GM21723 (cell line): ENCODE data around the gene SYT8.

Experiments
- ATAC-seq: cut with Tn5 transposase; IDR thresholded peaks from one replicate; pipeline ENCODE4 v1.9.1; 2021; ENCODE audit warnings: mild to moderate bottlenecking, moderate library complexity; ENCODE audit not compliant: unreplicated experiment

The SYT8 gene

DNA sequence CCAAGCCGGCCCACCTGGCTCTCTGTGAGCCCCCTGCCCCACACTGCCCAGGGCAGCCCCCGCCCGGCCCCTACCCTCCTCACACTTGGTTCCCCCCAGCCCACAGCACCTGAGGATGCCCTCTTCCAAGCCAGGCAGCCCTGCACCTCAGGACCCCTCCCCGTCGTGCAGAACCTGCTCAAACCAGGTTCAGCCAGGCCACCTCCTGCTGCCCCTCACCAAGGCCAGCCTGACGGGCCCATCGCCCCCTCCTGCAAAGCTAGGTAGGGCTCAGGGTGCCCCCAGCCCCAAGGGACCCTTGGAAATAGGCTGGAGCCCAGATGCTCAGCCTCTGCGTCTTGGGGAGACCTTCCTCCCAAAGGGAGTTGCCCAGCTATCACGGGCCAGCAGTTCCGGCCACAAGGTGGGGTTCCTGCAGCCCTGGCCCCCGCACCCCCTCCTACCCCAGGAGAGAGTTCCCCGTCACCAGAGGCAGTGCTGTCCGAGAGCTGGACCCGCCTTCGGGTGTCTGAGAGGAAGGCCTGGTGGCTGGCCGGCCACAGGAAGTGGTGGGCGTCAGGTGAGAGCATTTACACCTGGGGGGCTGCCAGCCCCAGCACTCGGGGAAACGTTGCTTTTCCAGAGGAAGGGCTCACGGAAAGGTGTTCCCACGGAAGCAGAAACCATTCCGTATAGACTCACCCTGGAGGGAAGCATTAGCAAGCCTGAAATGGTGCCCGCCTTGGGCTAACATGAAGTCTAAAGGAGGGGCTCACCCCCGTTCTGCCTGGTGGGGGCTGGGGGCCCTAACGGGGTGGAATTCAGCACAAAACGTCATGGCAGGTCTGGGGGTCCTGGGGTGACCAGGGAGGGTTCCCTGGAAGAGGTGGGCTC, 3.2 kb upstream of the SYT8 start:
- ATAC-seq = no peak

DNA sequence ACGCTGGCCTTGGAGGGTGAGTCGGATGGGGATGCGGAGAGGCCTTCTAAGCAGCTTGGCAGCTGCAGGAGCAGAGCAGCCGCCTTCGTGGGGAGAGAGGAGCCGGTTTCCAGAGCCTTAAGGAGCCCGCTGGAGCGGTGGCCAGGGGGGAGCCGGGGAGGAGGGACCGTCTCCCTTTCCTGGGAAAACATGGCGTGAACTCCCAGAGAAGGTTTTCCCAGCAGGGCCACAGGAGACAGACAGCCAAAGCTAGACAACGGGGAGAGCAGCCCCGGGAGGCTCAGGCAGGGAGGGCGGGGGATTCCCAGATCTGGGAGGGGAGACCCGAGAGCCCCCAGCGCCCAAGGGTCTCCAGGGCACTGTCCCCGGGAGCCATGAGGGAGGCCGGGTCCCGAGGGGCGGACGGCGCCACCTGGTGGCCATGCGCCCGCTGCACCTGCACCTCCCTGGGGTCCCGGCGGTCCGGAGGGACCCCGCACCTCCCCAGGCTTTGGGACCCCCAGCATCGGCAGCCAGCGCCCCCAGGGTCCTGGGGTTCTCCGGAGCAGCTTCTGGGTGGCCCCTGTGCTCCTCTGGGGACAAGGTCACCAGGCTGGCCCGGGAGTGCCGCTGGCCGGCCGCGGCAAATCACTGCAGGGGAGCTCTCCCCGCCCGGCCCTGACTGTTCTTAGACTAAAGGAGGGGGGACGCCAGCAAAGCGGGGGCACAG, 2.4 kb upstream of the SYT8 start:
- ATAC-seq = no peak

DNA sequence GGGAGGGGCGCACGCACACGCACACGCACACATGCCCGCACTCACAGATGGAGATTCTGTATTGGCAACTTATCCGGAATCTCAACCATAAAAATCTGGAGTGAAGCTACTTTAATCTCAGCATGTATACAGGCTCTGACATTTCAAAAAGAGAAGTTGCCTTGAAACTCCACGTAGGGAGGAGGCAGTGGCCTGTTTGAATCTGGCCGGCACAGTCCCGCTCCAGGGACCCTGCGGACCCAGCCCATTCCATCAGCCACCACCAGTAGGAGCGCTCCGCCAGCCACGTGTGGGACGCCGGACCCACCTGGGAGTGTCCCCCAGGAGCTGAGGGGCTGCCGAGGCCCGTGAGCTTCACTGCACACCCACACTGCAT, 1.9 kb upstream of the SYT8 start:
- ATAC-seq = no peak

DNA sequence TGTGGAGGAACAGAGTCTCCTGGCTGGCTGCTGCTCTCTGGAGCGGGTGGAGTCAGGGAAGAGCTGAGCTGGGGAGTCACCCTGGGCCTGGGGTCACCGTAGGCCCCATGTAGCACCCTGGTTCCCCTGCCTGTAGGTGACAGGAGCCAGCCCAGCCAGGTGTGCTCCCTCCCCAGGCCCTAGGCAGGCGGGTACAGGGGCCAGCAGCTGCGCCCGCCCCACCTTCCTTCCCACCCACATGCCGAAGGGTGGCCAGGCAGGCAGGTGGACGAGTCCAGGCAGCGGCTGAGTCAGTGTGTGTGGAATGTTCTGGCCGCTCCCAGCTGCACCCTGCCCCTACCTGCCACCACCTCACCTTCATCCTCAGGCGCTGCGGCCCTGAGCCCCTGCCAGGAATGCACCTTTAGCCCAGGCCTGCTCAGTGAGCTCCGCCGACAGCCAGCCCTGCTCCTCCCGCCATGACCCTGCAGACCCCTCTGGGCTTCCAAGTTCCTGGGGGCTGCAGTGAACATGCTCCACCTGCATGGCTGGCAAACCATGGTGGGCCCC, 654 bp upstream of the SYT8 start:
- ATAC-seq = no peak

DNA sequence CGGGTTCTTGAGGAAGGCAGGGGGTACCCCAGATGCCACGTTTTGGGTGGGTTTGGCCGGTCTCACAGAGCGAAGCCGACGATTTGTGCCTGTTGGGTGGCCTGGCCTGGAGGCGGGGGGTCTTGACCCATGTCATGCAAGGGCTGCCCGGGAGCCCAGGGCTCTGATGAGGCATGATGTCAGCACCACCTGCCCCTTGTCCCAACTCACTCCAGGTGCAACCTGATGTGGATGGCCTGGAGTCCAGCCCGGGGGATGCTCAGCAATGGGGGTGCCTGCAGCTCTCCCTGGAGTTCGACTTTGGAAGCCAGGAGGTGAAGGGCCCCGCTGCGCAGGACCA, 851 bp downstream of the SYT8 start:
- ATAC-seq = no peak

DNA sequence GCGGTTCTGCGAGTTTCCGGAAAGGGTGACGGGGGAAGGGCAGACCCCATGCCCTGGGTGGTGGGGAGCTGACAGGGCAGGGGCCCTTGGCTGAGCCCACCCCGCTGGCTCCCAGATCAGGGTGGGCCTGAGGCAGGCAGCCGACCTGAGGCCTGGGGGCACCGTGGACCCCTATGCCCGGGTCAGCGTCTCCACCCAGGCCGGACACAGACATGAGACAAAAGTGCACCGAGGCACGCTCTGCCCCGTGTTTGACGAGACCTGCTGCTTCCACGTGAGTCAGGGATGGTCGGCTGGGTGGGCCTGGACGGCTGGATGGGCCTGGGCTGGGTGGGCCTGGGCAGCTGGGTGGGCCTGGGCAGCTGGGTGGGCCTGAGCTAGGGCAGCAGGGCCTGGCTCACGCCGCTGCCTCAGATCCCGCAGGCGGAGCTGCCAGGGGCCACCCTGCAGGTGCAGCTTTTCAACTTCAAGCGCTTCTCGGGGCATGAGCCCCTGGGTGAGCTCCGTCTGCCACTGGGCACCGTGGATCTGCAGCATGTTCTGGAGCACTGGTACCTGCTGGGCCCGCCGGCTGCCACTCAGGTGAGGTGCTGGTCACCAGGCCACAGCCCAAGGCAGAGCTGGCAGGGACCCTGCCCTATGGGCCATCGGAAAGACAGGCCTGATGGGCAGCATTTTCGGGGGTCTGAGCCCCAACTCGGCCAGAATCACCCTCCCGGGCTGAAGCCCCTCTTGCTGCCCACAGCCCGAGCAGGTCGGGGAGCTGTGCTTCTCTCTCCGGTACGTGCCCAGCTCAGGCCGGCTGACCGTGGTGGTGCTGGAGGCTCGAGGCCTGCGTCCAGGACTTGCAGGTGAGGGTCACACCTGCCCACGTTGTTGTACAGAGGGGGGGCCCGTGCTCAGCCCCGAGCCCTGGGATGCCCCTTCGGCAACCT, 1.5 kb downstream of the SYT8 start:
- ATAC-seq = no peak

DNA sequence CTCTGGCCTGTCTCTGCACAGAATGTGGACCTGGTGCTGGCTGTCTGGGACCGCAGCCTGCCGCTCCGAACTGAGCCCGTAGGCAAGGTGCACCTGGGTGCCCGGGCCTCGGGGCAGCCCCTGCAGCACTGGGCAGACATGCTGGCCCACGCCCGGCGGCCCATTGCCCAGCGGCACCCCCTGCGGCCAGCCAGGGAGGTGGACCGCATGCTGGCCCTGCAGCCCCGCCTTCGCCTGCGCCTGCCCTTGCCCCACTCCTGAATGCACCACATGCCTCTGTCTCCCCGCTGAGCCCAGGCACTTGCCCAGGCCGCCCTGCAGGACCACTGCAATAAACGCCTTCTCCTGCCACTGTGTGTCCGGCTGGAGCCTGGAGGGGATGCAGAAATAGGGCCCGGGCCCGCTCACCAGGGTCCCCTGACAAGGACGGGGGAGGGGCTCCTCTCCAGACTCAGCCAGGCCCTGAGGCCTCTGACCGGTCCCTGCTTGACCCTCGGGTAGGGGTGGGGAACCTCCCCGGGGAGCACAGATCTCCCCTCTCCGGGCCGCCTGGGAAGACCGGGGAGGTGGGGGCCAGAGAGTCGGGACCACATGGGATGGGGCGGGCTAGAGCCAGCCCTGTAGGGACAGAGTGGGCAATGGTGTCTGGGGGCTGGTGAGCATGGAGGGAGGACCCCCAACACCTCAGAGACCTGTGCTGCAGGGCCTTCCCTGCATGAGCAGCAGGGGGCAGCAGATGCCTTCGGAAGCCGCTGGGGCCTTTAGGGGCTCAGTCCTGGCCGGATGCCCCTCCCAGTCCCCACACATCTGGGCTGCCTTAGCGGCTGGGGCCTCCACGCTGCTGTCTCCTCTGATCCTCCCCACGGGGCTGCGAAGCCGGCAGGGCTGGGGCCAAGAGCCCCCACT, 2.6 kb downstream of the SYT8 start:
- ATAC-seq = peak; percentile 61

DNA sequence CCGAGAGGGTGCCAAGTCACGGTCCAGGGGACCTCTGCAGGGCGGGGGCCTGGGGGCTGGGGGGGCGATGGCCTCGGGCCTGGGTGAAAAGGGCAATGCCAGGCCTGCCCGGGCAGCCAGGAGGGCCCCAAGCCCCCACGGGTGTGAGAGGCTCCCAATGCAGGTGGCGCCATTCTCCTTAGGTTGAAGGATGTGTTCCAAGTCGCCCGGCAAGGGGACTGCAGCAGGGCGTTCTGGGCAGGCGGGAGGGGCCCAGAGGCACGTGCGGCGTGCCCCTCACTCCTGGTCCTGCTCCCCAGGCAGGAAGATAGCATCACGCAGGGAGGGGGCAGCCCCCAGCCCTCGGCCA, 3.3 kb downstream of the SYT8 start:
- peak; percentile 5 for ATAC-seq

DNA sequence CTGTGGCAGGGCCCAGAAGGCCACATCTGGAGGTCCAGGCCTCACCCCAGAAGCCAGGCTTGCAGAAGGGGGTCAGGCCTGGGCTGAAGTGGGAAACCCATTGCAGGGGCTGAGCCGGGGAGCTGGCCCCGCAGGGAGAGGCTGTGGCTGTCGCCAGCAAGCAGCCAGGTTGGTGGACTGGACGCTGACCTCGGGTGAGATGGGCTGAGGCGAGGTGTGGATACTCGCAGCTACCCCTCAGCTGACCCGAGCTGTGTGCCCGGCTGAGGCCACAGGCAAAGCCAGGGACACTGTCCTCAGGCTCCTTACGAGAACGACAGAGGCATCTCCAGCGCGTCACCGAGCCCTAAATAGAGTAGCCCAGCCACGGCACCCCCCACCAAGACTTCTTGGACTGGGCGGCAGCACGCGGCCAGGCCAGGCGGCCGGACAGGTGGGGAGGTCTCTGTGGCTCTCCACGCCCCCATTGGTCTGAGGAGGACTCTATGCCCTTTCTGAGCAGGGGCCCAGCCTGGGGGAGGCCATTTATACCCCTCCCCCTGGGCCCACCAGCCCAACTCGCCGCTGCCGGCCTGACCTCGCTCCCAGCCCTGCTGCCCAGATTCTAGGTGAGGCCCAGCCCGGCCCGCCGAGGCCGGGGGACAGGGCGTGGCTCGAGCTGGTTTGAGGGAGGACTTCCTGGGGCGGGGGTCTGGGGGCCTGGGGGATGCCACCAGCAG, 3.8 kb downstream of the SYT8 start, which contains the start of gene TNNI2:
Gene TNNI2, plus strand, starts transcription at position 556 of the 719 bp plus-strand sequence. CDS start 716 bp downstream, outside the sequence.
- no peak for ATAC-seq

DNA sequence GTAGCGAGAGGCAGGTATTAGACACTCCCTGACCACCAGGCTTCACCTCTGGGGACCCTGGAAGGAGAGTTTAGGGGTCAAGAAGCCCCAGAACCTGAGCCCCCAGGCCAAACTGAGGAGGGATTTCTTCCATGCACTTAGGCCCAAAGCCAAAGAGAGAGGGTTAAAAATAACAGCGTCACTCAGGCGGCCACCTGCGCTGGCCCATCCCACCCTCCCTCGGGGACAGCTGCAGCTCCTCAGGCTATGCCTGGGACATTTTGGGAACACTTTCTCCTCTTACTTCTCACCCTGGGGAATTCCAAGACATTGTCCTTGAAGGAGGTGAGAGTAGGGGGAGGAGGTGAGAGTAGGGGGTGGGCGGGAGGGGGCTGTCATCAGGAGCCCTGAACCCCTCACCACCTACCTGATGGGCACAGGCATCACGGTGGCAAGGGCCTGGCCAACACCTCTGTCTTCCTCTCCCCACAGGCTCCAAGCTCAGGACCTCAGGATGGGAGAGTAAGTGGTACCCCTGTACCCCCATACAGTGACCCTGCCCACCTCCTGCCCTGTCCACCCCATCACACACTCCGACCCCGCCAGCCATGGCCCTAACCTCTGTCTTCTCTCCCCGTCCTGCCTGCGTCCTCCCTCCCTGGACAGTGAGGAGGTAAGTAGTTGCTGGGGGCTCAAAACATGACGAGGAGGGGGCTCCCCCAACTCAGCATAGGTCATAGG, 4.6 kb downstream of the SYT8 start:
- ATAC-seq = no peak

DNA sequence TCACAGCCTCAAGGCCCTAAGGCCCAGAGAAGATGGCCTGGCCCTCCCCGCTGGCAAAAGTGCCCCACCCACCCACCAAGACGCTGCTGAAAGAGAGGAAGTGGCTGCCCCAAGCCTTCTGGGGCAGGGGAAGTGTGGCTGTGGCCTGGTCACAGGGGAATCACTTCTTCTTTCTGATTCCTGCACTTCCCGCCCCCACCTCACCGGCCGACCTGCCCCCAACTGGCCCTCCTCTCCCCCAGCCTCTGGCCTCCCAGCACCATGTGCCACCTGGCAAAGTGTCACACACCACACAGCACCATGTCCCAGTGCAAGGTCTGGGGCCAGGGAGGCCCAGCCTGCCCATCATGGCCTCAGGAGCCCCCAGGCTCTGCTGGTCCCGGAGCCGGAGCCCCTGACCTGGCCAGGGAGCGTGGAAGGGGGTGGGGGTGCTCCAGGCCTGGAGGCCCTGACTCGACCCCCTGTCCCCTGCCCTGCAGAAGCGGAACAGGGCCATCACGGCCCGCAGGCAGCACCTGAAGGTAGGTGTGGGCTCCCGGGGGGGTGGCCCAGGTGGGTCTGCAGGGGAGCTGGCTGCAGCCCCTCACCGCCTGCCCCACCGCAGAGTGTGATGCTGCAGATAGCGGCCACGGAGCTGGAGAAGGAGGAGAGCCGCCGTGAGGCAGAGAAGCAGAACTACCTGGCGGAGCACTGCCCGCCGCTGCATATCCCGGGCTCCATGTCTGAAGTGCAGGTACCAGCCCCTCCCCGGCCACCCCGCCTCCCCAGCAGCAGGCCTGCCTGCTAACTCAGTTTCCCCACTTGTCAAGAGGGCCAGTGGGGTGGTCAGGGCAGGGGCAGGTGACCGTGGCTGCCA, 5.4 kb downstream of the SYT8 start:
- ATAC-seq = peak; percentile 46

DNA sequence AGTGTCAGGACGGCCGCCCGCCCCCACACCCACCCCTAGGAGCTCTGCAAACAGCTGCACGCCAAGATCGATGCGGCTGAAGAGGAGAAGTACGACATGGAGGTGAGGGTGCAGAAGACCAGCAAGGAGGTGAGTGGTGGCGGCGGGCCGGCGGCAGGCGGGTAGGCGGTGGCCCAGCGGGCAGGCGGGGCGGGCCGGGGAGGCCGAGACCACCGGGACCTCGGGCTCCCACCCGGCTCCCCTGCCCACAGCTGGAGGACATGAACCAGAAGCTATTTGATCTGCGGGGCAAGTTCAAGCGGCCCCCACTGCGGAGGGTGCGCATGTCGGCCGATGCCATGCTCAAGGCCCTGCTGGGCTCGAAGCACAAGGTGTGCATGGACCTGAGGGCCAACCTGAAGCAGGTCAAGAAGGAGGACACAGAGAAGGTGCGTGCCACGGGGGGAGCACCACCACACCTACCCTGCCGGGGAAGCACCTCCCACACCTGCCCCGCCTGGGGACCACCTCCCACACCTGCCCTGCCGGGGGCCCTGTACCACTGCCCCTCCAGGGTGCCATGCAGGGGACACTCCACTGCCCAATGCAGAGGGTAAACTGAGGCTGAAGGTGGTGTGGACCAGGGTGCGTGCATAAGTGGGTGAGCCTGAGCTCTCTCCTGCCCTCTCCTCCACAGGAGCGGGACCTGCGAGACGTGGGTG, 6.1 kb downstream of the SYT8 start:
- ATAC-seq = no peak

DNA sequence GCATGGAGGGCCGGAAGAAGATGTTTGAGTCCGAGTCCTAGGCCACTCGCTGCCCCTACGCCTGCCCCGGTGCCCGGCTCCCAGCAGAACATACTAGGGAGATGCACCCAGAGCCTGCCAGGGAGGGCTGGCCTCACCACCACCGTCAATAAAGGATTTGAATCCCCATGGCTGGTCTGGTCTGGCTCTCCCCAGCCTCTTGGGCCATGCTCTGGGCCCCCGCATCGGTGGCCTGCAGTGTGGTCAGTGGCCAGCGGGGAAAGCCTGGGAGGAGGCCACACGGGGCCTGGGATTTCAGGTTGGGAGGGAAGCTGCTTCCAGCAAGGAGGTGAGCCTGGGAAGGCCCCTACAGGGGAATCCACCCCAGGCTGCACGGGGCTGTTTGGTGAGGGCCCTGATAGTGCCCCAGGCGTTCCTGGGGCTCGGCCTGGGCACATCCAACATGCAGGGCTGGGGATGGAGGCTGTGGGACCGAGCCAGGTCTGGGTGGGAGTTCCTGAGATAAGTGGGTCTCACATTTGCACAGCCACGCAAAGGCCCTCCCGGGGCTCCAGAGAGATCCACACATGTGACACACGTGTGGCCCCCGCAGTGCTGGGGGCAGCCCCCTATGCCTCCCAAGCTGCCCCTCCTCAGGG, 6.8 kb downstream of the SYT8 start:
- ATAC-seq = no peak

DNA sequence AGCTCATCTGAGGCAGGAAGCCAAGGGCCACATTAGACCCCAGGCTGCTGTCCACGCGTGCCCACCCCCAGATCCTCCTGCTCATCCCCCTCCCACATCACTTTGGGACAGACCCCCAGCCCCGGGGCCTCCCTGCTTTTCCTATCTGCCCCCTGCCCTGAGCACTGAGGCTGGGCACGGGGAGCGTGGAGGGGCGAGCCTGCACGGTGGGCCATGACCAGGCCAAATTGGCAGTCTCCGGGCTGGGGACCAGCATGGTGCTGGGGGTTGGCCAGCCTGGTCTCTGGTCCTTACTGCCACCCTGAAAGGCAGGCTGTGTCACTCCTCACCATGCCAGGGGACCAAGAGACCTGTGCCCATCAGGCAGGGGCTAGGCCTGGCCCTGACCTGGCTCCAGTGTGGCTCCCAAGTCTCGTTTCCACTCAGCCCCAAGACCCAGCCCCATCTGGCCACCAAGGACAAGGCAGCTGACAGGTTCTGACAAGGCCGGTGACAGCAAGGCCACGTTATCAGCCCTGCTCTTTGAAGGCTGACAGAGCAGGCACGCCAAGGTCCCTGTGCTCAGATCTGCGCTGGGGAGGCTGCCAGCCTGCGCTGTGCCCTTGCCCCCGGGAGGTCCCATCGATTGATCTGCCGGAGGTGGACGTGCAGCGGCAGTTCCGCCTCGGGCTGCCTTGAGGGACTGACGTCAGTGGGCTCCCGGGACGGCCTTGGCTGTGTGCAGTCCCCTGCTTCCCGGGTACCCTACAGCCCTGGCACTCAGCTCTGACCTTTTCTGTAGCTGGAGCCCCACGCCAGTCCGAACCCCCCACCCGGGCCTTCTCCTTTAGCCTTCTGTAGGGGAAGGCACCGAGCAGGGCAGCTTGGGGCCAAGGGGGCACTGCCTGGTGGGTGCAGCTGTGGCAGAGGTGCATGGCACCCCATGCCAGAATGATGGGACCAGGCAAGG, 7.6 kb downstream of the SYT8 start:
- no peak for ATAC-seq

DNA sequence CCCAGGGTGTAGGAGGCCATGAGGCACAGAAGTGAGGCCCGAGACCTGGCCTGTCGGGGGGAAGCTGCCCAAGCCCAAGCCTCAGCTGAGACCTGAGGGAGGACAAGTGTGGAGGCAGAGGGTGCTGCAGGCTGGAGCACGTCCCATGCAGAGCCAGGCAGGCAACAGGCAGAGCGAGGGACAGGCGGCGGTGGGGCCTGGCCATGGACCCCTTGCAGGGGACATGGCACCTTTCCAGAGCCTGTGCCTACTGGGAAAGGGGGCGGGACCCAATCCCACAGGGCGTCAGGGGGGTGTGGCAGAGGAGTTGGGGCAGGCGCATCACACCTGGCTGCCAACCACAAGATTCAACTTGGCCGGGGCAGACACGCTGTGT, 8.3 kb downstream of the SYT8 start:
- no peak for ATAC-seq

DNA sequence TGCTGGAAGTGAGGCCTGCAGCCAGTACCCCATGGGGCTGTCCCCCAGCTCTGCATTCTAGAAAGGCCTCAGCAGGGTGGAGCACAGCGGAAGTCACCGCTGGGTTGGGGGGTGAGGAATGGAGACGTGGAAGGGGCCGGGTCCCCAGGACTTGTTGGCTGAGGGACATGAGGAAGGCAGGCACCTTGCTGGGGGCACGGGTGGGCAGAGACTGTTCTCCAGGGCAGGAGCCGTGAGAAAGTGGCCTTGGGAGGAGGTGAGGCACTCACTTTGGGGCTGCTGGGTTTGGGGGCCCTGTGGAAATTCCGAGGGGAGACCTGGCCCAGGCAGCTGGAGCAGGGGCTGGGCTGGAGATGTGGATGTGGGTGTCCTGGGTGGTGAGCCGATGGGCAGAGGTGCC, 9.0 kb downstream of the SYT8 start:
- no peak for ATAC-seq
